Neural cell (in vitro differentiated cells): ENCODE measurements around the gene PROZ. TPM values are rescaled to one million over a fixed set of nuclear protein-coding genes. Genes with fewer than 3 reads are reported as not detected.

Source experiments
- H2AFZ ChIP-seq: fragments of 200-600, 300-800 bp; sonication (generic), shearing (Covaris generic); 2 replicates; pipeline ENCODE4 v1.6.0; 2014; ENCODE audit warnings: low read depth, mild to moderate bottlenecking, antibody characterized with exemption, low read length, moderate library complexity
- H3F3A ChIP-seq: fragments of 200-600 bp; shearing (Covaris generic); 2 replicates; pipeline ENCODE4 v1.6.1; 2016; ENCODE audit warnings: mild to moderate bottlenecking, moderate library complexity, mixed read lengths, antibody characterized with exemption, low read length; ENCODE audit not compliant: insufficient read depth, poor library complexity, severe bottlenecking
- H3K27ac ChIP-seq: fragments of 200-600, 300-800 bp; sonication (generic), shearing (Covaris generic); 2 replicates; pipeline ENCODE4 v1.5.1; 2014; ENCODE audit warnings: mild to moderate bottlenecking, low read length, moderate library complexity
- H3K27me3 ChIP-seq: fragments of 300-800, 200-600 bp; sonication (generic), shearing (Covaris generic); 2 replicates; pipeline ENCODE4 v1.6.0; 2014; ENCODE audit warnings: mild to moderate bottlenecking, low read depth, low read length, moderate library complexity; ENCODE audit not compliant: insufficient read depth
- H3K36me3 ChIP-seq: fragments of 300-800, 200-600 bp; sonication (generic), shearing (Covaris generic); 2 replicates; pipeline ENCODE4 v1.5.1; 2014; ENCODE audit warnings: mild to moderate bottlenecking, antibody characterized with exemption, low read length, moderate library complexity; ENCODE audit not compliant: insufficient read depth
- H3K4me2 ChIP-seq: fragments of 300-800, 200-600 bp; sonication (generic), shearing (Covaris generic); 2 replicates; pipeline ENCODE4 v1.6.0; 2014; ENCODE audit warnings: mild to moderate bottlenecking, low read length
- H3K4me3 ChIP-seq: fragments of 300-800, 200-600 bp; sonication (generic), shearing (Covaris generic); 2 replicates; pipeline ENCODE4 v1.5.1; 2014; ENCODE audit warnings: mild to moderate bottlenecking, low read length, moderate library complexity
- H3K79me2 ChIP-seq: fragments of 200-600 bp; shearing (Covaris generic); replicated peaks from 2 replicates; pipeline ENCODE4 v1.6.0; 2014; ENCODE audit warnings: mild to moderate bottlenecking, low read length, moderate library complexity; ENCODE audit not compliant: insufficient read depth
- H3K9ac ChIP-seq: fragments of 300-800, 200-600 bp; sonication (generic), shearing (Covaris generic); 2 replicates; pipeline ENCODE4 v1.6.1; 2016; ENCODE audit warnings: mild to moderate bottlenecking, low read length, mixed read lengths
- H3K9me2 ChIP-seq: fragments of 200-600 bp; shearing (Covaris generic); 2 replicates; pipeline ENCODE4 v1.6.1; 2016; ENCODE audit warnings: mild to moderate bottlenecking, low read length, mixed read lengths; ENCODE audit not compliant: insufficient read depth
- H3K9me3 ChIP-seq: fragments of 200-600, 300-800 bp; sonication (generic), shearing (Covaris generic); 2 replicates; pipeline ENCODE4 v1.6.1; 2016; ENCODE audit warnings: mild to moderate bottlenecking, mixed run types, low read length, moderate library complexity, mixed read lengths
- H4K20me1 ChIP-seq: fragments of 200-600 bp; shearing (Covaris generic); 2 replicates; pipeline ENCODE4 v1.6.1; 2016; ENCODE audit warnings: mild to moderate bottlenecking, mixed run types; ENCODE audit not compliant: insufficient read depth
- EP300 ChIP-seq: fragments of 450-650 bp; conservative IDR thresholded peaks from 2 replicates; pipeline ENCODE4 v1.6.1; 2014; ENCODE audit warnings: antibody characterized with exemption, mild to moderate bottlenecking, moderate library complexity; ENCODE audit not compliant: poor library complexity, severe bottlenecking
- EZH2 ChIP-seq: fragments of 200-600, 300-800 bp; shearing (Covaris generic), sonication (generic); IDR thresholded peaks from 2 replicates; pipeline ENCODE4 v1.6.1; 2014; ENCODE audit warnings: antibody characterized with exemption, low read length, borderline replicate concordance, mild to moderate bottlenecking; ENCODE audit not compliant: insufficient read depth, poor library complexity, severe bottlenecking
- MXI1 ChIP-seq: fragments of 450-650 bp; conservative IDR thresholded peaks from 2 replicates; pipeline ENCODE4 v1.6.1; 2014; ENCODE audit warnings: antibody characterized with exemption, mild to moderate bottlenecking; ENCODE audit not compliant: poor library complexity, severe bottlenecking
- POLR2AphosphoS5 ChIP-seq: IDR thresholded peaks from 2 replicates; pipeline ENCODE4 v1.6.1; 2012
- RAD21 ChIP-seq: fragments of 450-650 bp; conservative IDR thresholded peaks from 2 replicates; pipeline ENCODE4 v1.6.1; 2014; ENCODE audit warnings: antibody characterized with exemption, mild to moderate bottlenecking, moderate library complexity
- SMC3 ChIP-seq: fragments of 450-650 bp; conservative IDR thresholded peaks from 2 replicates; pipeline ENCODE4 v1.6.1; 2014; ENCODE audit warnings: antibody characterized with exemption, mild to moderate bottlenecking, moderate library complexity; ENCODE audit not compliant: poor library complexity
- TAF1 ChIP-seq: IDR thresholded peaks from 2 replicates; pipeline ENCODE4 v1.6.1; 2012; ENCODE audit warnings: low read depth
- polyA plus RNA-seq: library from polyadenylated mRNA; depleted of rRNA; stranded (reverse); fragments of >200 nt; gene quantifications from 2 replicates; pipeline ENCODE4 v1.2.3, GENCODE V29; 2014
- TF ChIP-seq, protein P1 (sequence below): fragments of 450-650 bp; IDR thresholded peaks from 2 replicates; pipeline ENCODE4 v1.5.1; 2014; ENCODE audit warnings: antibody characterized with exemption, mild to moderate bottlenecking, moderate library complexity; ENCODE audit not compliant: poor library complexity, severe bottlenecking
- TF ChIP-seq, protein P2 (sequence below): IDR thresholded peaks from 2 replicates; pipeline ENCODE4 v1.6.1; 2012; ENCODE audit warnings: borderline replicate concordance

PROZ gene
- polyA plus RNA-seq, 1 donor from 2014 or later = not detected

DNA sequence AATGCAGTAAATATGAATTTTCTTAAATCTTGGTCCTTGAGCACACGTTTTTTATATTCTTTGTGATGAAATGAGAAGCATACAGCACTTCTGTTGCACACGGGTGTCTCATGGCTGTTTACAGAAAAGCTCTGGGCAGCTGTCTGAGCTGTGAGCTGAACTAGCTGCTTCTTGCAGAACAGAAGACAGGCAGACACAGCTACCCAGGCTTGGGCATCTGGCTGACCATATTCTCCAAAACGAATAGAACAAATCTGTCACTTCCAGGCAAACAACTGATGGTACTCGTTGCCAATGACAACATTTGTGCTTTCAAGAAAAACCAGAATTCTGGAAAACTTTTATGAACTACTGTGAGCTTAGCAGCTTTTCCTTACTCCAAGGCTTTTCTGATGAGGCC lies 33.8 kb downstream of the PROZ start:
- H3K4me2 ChIP-seq = no peak overlapping the region
- no peak overlapping the region for H3K9ac ChIP-seq
- no peak overlapping the region for H2AFZ ChIP-seq
- peaks cover 12% of the 10 kb centered on the region for H3K36me3 ChIP-seq
- no peak overlapping the region for H3K4me3 ChIP-seq
- no peaks in the 10 kb centered on the region for H3K27me3 ChIP-seq
- H3K9me2 ChIP-seq = no peaks in the 10 kb centered on the region
- H3K27ac ChIP-seq = no peak overlapping the region
- no peaks in the 10 kb centered on the region for H3K9me3 ChIP-seq
- no peaks in the 10 kb centered on the region for H4K20me1 ChIP-seq
- H3K79me2 ChIP-seq = no peaks in the 10 kb centered on the region
- TF ChIP-seq MXI1 (no peak), RAD21 (no peak), EP300 (no peak), EZH2 (no peak), SMC3 (no peak), POLR2AphosphoS5 (no peak), TAF1 (no peak)
- TF ChIP-seq, protein P1, sequence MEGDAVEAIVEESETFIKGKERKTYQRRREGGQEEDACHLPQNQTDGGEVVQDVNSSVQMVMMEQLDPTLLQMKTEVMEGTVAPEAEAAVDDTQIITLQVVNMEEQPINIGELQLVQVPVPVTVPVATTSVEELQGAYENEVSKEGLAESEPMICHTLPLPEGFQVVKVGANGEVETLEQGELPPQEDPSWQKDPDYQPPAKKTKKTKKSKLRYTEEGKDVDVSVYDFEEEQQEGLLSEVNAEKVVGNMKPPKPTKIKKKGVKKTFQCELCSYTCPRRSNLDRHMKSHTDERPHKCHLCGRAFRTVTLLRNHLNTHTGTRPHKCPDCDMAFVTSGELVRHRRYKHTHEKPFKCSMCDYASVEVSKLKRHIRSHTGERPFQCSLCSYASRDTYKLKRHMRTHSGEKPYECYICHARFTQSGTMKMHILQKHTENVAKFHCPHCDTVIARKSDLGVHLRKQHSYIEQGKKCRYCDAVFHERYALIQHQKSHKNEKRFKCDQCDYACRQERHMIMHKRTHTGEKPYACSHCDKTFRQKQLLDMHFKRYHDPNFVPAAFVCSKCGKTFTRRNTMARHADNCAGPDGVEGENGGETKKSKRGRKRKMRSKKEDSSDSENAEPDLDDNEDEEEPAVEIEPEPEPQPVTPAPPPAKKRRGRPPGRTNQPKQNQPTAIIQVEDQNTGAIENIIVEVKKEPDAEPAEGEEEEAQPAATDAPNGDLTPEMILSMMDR = no peak
- TF ChIP-seq, protein P2, sequence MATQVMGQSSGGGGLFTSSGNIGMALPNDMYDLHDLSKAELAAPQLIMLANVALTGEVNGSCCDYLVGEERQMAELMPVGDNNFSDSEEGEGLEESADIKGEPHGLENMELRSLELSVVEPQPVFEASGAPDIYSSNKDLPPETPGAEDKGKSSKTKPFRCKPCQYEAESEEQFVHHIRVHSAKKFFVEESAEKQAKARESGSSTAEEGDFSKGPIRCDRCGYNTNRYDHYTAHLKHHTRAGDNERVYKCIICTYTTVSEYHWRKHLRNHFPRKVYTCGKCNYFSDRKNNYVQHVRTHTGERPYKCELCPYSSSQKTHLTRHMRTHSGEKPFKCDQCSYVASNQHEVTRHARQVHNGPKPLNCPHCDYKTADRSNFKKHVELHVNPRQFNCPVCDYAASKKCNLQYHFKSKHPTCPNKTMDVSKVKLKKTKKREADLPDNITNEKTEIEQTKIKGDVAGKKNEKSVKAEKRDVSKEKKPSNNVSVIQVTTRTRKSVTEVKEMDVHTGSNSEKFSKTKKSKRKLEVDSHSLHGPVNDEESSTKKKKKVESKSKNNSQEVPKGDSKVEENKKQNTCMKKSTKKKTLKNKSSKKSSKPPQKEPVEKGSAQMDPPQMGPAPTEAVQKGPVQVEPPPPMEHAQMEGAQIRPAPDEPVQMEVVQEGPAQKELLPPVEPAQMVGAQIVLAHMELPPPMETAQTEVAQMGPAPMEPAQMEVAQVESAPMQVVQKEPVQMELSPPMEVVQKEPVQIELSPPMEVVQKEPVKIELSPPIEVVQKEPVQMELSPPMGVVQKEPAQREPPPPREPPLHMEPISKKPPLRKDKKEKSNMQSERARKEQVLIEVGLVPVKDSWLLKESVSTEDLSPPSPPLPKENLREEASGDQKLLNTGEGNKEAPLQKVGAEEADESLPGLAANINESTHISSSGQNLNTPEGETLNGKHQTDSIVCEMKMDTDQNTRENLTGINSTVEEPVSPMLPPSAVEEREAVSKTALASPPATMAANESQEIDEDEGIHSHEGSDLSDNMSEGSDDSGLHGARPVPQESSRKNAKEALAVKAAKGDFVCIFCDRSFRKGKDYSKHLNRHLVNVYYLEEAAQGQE = no peak
- no peaks in the 10 kb centered on the region for H3F3A ChIP-seq

DNA sequence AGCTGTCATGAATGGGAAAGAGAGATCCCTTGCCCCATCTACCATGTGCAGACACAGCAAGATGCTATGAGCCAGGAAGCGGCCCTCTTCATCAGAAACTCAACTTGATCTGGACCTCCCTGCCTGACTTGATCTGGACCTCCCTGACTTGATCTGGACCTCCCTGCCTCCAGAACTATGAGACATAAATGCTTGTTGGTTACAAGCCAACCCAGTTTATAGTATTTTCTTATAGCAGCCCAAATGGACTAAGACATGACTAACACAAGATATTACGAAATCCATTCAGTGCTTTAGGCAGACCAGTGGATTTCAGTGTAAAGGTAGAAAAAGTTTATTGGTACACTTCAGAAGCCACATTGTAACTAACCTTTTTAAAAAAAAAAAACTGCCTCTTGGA lies 34.5 kb downstream of the PROZ start:
- TF ChIP-seq MXI1 (no peak), POLR2AphosphoS5 (no peak), EZH2 (no peak), TAF1 (no peak), EP300 (no peak), RAD21 (no peak), SMC3 (no peak)
- TF ChIP-seq, protein P2 = no peak
- TF ChIP-seq, protein P1 = no peak
- H3K27me3 ChIP-seq = no peaks in the 10 kb centered on the region
- no peaks in the 10 kb centered on the region for H3K79me2 ChIP-seq
- no peaks in the 10 kb centered on the region for H4K20me1 ChIP-seq
- H3K27ac ChIP-seq = no peak overlapping the region
- H3K9me2 ChIP-seq = no peaks in the 10 kb centered on the region
- H3K4me3 ChIP-seq = no peak overlapping the region
- no peak overlapping the region for H3K9ac ChIP-seq
- H3K9me3 ChIP-seq = no peaks in the 10 kb centered on the region
- peaks cover 19% of the 10 kb centered on the region for H3K36me3 ChIP-seq
- no peak overlapping the region for H3K4me2 ChIP-seq
- H2AFZ ChIP-seq = no peak overlapping the region
- no peaks in the 10 kb centered on the region for H3F3A ChIP-seq
